Colonic mucosa (tissue), 4 donors: Measurements from ENCODE around the gene C2CD4A. TPM values are rescaled to one million over a fixed set of nuclear protein-coding genes. Genes with fewer than 3 reads are reported as not detected.

Experiments
- DNase-seq: peaks from one replicate; pipeline ENCODE4 v3.0.0-alpha.2; 2020
- H3K27ac ChIP-seq: fragments of 200-600 bp; one replicate; pipeline ENCODE4 v1.8.0; 2021
- H3K27me3 ChIP-seq: fragments of 200-600 bp; one replicate; pipeline ENCODE4 v1.8.0; 2021
- H3K36me3 ChIP-seq: fragments of 200-600 bp; one replicate; pipeline ENCODE4 v1.8.0; 2021
- H3K4me1 ChIP-seq: fragments of 200-600 bp; one replicate; pipeline ENCODE4 v1.8.0; 2021; ENCODE audit warnings: mild to moderate bottlenecking
- H3K4me3 ChIP-seq: fragments of 200-600 bp; one replicate; pipeline ENCODE4 v1.8.0; 2021
- H3K9ac ChIP-seq, 2 donors: one replicate each; pipeline ENCODE4 v1.7.0; 2013; ENCODE audit warnings: control low read depth in 2 of 2, low read depth in 2 of 2, low read length in 2 of 2
- H3K9me3 ChIP-seq: fragments of 200-600 bp; one replicate; pipeline ENCODE4 v1.8.0; 2021
- CTCF ChIP-seq: fragments of 200-600 bp; IDR thresholded peaks from one replicate; pipeline ENCODE4 v1.8.0; 2022; ENCODE audit warnings: antibody characterized with exemption, mild to moderate bottlenecking
- intact Hi-C: fragments of 100-400 bp; cut with DNase I; formaldehyde crosslinking; loops from one replicate; pipeline ENCODE4 v1.14.1; 2022
- total RNA-seq, 2 donors: library from RNA; stranded (reverse); fragmentation: NEBNext Ultra II Directional in 1 of 2; extraction: Animal tissue kit (Norgen Biotek cat#: 25700) in 1 of 2; gene quantifications; one replicate each; pipeline ENCODE4 v1.2.1, GENCODE V29; 2021
- donor health status: healthy.
- donor health status: DM: no; HTN: no; CAD: no.
- donor health status: DM: no; HTN: no; CAD: no.

The C2CD4A gene
- total RNA-seq, 2 donors from 2014 or later: 2.4 to 3.7 TPM

DNA sequence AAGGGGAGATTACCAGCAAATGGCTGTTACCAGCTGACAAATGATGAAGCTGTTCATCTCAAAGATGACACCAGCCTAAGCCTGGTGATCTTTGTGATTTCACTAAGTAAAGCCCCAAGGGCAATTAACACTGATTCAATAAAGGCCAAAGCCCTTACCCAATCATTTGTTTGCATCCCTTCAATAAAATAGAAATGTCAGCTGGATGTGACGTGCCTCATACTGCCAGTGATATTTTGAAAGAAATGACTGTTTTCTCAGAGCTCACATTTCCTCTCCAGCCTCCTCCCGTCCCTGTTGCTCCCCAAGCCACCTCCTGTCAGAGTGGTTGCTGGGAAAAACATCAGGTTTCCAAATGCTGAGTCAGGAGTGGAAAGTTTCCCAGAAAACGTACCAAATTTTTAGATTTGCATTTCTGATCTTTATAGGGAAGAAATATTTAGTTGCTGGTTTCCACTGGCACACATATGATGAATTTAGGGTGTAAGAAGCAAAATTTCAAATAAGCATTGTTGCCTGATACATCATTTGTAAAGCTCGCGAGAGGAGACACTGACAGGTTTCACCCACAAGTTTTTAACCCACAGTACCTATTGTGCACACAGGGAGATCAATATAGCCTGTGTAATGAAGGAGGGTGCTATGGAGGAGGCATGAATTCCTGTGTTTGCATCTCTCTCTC is 21.0 kb downstream of the C2CD4A start:
- no peak for DNase-seq
- intact Hi-C loops: no loop called here
- Histone ChIP-seq H3K9ac (no peak overlapping the region), H3K27ac (peak overlapping the region; percentile 25), H3K27me3 (no peaks in the 10 kb centered on the region), H3K4me3 (no peak overlapping the region), H3K9me3 (no peaks in the 10 kb centered on the region), H3K36me3 (no peaks in the 10 kb centered on the region), H3K4me1 (no peaks in the 10 kb centered on the region)
- TF ChIP-seq CTCF: no peak

DNA sequence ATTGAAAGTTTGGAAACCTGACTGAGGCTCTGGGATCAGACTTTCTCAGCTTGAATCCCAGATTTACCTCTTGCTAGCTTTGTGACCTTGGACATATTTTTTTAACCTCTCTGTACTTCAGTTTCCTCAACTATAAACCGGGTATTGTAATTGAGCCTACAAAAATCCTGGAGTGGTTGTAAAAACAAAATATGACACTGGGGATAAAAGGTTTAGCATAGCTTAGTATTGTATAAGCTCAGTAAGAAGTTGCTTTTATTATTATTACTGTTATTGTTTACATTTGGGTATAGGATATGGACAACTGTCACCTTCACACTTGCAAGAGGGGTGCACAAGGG is 21.5 kb downstream of the C2CD4A start:
- peak overlapping the region; percentile 25 for H3K27ac ChIP-seq
- no peak for DNase-seq
- H3K36me3 ChIP-seq: no peaks in the 10 kb centered on the region
- no peaks in the 10 kb centered on the region for H3K4me1 ChIP-seq
- intact Hi-C loops: no loop called here
- no peaks in the 10 kb centered on the region for H3K9me3 ChIP-seq
- H3K27me3 ChIP-seq: no peaks in the 10 kb centered on the region
- H3K9ac ChIP-seq: no peak overlapping the region
- TF ChIP-seq CTCF: no peak
- H3K4me3 ChIP-seq: no peak overlapping the region

DNA sequence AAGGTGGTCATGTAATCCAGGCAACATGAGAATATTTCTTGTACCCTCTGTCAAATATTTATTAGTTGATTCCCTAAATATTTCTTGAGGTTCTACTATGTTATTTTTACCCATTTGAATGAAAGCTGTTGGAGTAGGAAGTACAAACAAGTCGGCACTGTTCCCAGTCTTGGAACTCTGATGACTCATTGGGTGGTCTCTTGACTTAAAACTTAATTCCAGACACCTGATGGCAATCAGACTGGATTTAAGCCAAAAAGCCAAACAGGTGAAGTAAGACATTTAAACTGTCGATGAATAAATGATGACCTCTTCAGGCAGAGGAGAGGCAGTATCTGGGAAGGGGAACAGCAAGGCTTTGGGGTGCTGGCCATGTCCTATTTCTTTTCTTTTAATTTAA is 22.8 kb downstream of the C2CD4A start:
- H3K27me3 ChIP-seq: no peaks in the 10 kb centered on the region
- no peak overlapping the region for H3K9ac ChIP-seq
- H3K4me1 ChIP-seq: no peaks in the 10 kb centered on the region
- no peaks in the 10 kb centered on the region for H3K36me3 ChIP-seq
- H3K27ac ChIP-seq: no peak overlapping the region
- no peaks in the 10 kb centered on the region for H3K9me3 ChIP-seq
- intact Hi-C loops: no loop called here
- TF ChIP-seq CTCF: no peak
- H3K4me3 ChIP-seq: no peak overlapping the region
- DNase-seq: no peak

GRCh38 chr15:62090988-62091387 is 24.2 kb downstream of the C2CD4A start:
- H3K9ac ChIP-seq: no peak overlapping the region
- no peak overlapping the region for H3K4me3 ChIP-seq
- DNase-seq: no peak
- H3K27ac ChIP-seq: no peak overlapping the region
- no peaks in the 10 kb centered on the region for H3K36me3 ChIP-seq
- no peaks in the 10 kb centered on the region for H3K4me1 ChIP-seq
- H3K9me3 ChIP-seq: no peaks in the 10 kb centered on the region
- intact Hi-C loops: no loop called here
- TF ChIP-seq CTCF: no peak
- no peaks in the 10 kb centered on the region for H3K27me3 ChIP-seq

GRCh38 chr15:62093809-62094208 is 27.0 kb downstream of the C2CD4A start:
- Histone ChIP-seq H3K4me3 (no peak overlapping the region), H3K27me3 (no peaks in the 10 kb centered on the region), H3K9ac (no peak overlapping the region), H3K27ac (no peak overlapping the region), H3K9me3 (no peaks in the 10 kb centered on the region), H3K4me1 (no peaks in the 10 kb centered on the region), H3K36me3 (no peaks in the 10 kb centered on the region)
- intact Hi-C loops: no loop called here
- no peak for TF ChIP-seq CTCF
- DNase-seq: no peak
